ENCODE data around the gene CLNK.
A peak's percentile ranks its signal among the peaks of the same experiment; 100 is the strongest.

Gene CLNK

DNA sequence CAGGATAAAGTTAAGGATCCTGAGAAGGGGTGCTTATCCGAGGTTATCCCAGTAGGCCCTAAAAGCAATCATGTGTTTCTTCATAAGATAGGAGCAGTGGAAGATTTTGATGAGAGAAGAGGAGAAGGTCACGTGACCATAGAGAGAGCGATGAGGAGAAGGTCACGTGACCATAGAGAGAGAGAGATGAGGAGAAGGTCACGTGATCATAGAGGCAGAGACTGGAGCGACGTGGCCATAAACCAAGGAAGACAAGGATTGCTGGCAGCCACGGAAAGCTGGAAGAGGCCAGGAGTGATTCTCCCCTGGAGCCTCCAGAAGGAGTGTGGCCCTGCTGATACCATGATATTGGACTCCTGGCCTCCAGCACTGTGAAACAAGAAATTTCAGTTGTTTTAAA lies 188.9 kb downstream of the CLNK start:
- DNase-seq: peak; percentile 33
- H3K23ac ChIP-seq (ENCODE audit: low read length): no peak overlapping the region

DNA sequence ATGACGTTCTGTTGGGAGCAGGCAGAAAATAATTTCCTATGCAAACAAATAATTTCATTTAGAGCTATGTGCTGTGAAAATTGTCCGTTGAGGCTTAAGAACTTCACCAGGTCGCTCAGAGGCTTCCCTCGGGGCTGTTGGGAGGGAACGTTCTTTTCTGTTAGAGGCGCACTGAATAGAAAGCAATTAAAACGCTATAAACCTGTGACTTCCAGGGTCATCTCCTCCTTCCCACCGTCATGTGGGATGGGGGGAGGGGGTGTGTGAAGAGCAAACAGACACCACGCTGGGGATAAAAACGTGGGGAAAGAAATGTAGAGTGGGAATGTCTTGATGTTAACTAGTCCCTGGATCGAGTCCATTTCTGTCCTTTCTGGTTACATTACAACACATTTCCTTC lies 192.1 kb downstream of the CLNK start:
- no CpG with 5 or more reads among the region's 11 CpGs for WGBS (ENCODE audit: extremely low coverage, insufficient coverage, low lambda C conversion rate)
- H2BK5ac ChIP-seq (ENCODE audit: low read length): no peak overlapping the region
- no peak overlapping the region for H3K18ac ChIP-seq (ENCODE audit: low read length)
- no peak overlapping the region for H3K23ac ChIP-seq (ENCODE audit: low read length)
- no peak for DNase-seq
- H3K27me3 ChIP-seq (ENCODE audit: insufficient read depth, low read length, poor library complexity): no peaks in the 10 kb centered on the region
- H3K4me3 ChIP-seq (ENCODE audit: low read length): no peak overlapping the region
- H3K9ac ChIP-seq (ENCODE audit: low read length): no peak overlapping the region
- H2BK15ac ChIP-seq (replicated peaks; ENCODE audit: low read depth): no peak overlapping the region
- no peak overlapping the region for H2AK5ac ChIP-seq (ENCODE audit: low read length)
- no peak overlapping the region for H4K8ac ChIP-seq (ENCODE audit: low read depth, low read length)
- H3K4me2 ChIP-seq (ENCODE audit: low read length): no peak overlapping the region
- no peak overlapping the region for H2BK120ac ChIP-seq (ENCODE audit: low read depth, low read length)
- H3K79me2 ChIP-seq (ENCODE audit: control insufficient read depth, insufficient read depth, low read length): no peaks in the 10 kb centered on the region
- H3K4me1 ChIP-seq (ENCODE audit: control insufficient read depth, low read depth, low read length): peaks cover 12% of the 10 kb centered on the region
- H3K4ac ChIP-seq (ENCODE audit: low read depth, low read length): no peak overlapping the region
- H3K56ac ChIP-seq (ENCODE audit: low read length): no peak overlapping the region
- H3K79me1 ChIP-seq (ENCODE audit: low read length): no peaks in the 10 kb centered on the region
- no peak overlapping the region for H3K27ac ChIP-seq (ENCODE audit: low read depth, low read length)
- H4K5ac ChIP-seq (ENCODE audit: low read length): no peak overlapping the region
- no peaks in the 10 kb centered on the region for H3K36me3 ChIP-seq (ENCODE audit: control insufficient read depth, insufficient read depth, low read length)

More for the DNA sequence above, 188.9 kb downstream of the CLNK start:
- H2AK5ac ChIP-seq (ENCODE audit: low read length): no peak overlapping the region
- no peak overlapping the region for H2BK15ac ChIP-seq (replicated peaks; ENCODE audit: low read depth)
- no peaks in the 10 kb centered on the region for H3K36me3 ChIP-seq (ENCODE audit: control insufficient read depth, insufficient read depth, low read length)
- no peak overlapping the region for H2BK120ac ChIP-seq (ENCODE audit: low read depth, low read length)
- H3K9ac ChIP-seq (ENCODE audit: low read length): no peak overlapping the region
- H3K4me3 ChIP-seq (ENCODE audit: low read length): no peak overlapping the region
- H3K79me1 ChIP-seq (ENCODE audit: low read length): no peaks in the 10 kb centered on the region
- H3K4ac ChIP-seq (ENCODE audit: low read depth, low read length): peak overlapping the region; percentile 37
- H4K5ac ChIP-seq (ENCODE audit: low read length): no peak overlapping the region
- no peak overlapping the region for H4K8ac ChIP-seq (ENCODE audit: low read depth, low read length)
- H3K27me3 ChIP-seq (ENCODE audit: insufficient read depth, low read length, poor library complexity): no peaks in the 10 kb centered on the region
- no peak overlapping the region for H3K56ac ChIP-seq (ENCODE audit: low read length)
- no peak overlapping the region for H3K4me2 ChIP-seq (ENCODE audit: low read length)
- peak overlapping the region; percentile 58 for H3K27ac ChIP-seq (ENCODE audit: low read depth, low read length)
- peaks cover 14% of the 10 kb centered on the region for H3K4me1 ChIP-seq (ENCODE audit: control insufficient read depth, low read depth, low read length)
- WGBS (ENCODE audit: extremely low coverage, insufficient coverage, low lambda C conversion rate): no CpG with 5 or more reads among the region's 8 CpGs
- no peak overlapping the region for H3K18ac ChIP-seq (ENCODE audit: low read length)
- no peak overlapping the region for H2BK5ac ChIP-seq (ENCODE audit: low read length)
- no peaks in the 10 kb centered on the region for H3K79me2 ChIP-seq (ENCODE audit: control insufficient read depth, insufficient read depth, low read length)

DNA sequence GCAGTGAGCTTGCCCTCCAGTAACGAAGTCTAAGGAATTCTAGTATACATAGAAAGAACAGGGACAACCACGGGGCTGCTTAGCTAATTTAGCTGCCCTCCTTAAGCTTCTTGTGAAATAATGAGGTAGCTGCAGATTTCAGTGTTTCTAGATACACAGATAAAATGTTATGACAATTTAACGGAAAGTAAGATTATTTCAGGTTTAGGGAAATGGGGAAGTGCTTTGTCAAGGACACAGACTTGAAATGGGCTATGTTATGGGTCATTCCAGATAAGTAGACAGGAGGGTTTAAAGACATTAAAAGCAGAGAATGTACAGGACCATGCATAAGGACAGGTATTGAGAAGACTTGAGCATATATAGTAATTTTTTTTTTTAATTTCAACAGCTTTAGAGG lies 193.2 kb downstream of the CLNK start:
- Histone ChIP-seq H2BK5ac (ENCODE audit: low read length) (no peak overlapping the region), H3K27ac (ENCODE audit: low read depth, low read length) (no peak overlapping the region), H3K18ac (ENCODE audit: low read length) (no peak overlapping the region), H3K4ac (ENCODE audit: low read depth, low read length) (no peak overlapping the region), H3K4me2 (ENCODE audit: low read length) (no peak overlapping the region), H3K23ac (ENCODE audit: low read length) (no peak overlapping the region), H3K79me2 (ENCODE audit: control insufficient read depth, insufficient read depth, low read length) (no peaks in the 10 kb centered on the region), H3K36me3 (ENCODE audit: control insufficient read depth, insufficient read depth, low read length) (no peaks in the 10 kb centered on the region), H2AK5ac (ENCODE audit: low read length) (no peak overlapping the region), H4K5ac (ENCODE audit: low read length) (no peak overlapping the region), H4K8ac (ENCODE audit: low read depth, low read length) (no peak overlapping the region), H2BK120ac (ENCODE audit: low read depth, low read length) (no peak overlapping the region), H2BK15ac (replicated peaks; ENCODE audit: low read depth) (no peak overlapping the region), H3K9ac (ENCODE audit: low read length) (no peak overlapping the region), H3K27me3 (ENCODE audit: insufficient read depth, low read length, poor library complexity) (no peaks in the 10 kb centered on the region), H3K4me3 (ENCODE audit: low read length) (no peak overlapping the region), H3K4me1 (ENCODE audit: control insufficient read depth, low read depth, low read length) (peaks cover 6% of the 10 kb centered on the region), H3K79me1 (ENCODE audit: low read length) (no peaks in the 10 kb centered on the region), H3K56ac (ENCODE audit: low read length) (no peak overlapping the region)
- WGBS (ENCODE audit: extremely low coverage, insufficient coverage, low lambda C conversion rate): no CpG with 5 or more reads among the region's 3 CpGs
- DNase-seq: no peak

DNA sequence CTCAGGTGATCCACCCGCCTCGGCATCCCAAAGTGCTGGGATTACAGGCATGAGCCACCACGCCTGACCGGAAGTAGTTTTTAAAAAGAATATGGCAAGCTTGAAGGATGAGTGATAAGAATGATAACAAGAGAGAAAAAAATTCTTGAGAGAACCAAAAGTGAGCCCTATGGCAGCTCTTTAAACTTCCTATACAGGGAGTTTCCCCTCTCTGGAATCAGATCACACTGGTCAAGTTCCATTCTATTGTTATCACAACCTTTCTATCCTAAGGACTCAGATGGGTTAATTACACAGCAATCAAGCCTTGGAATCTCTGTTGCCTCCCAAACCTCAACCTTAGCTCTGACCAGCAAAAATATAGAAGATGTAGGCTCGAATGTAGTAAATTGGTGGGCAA lies 193.6 kb downstream of the CLNK start:
- Histone ChIP-seq H3K79me1 (ENCODE audit: low read length) (no peaks in the 10 kb centered on the region), H3K56ac (ENCODE audit: low read length) (no peak overlapping the region), H3K36me3 (ENCODE audit: control insufficient read depth, insufficient read depth, low read length) (no peaks in the 10 kb centered on the region), H3K4me2 (ENCODE audit: low read length) (no peak overlapping the region), H3K4ac (ENCODE audit: low read depth, low read length) (no peak overlapping the region), H3K9ac (ENCODE audit: low read length) (no peak overlapping the region), H3K18ac (ENCODE audit: low read length) (no peak overlapping the region), H2BK120ac (ENCODE audit: low read depth, low read length) (no peak overlapping the region), H3K4me1 (ENCODE audit: control insufficient read depth, low read depth, low read length) (peaks cover 6% of the 10 kb centered on the region), H3K79me2 (ENCODE audit: control insufficient read depth, insufficient read depth, low read length) (no peaks in the 10 kb centered on the region), H2AK5ac (ENCODE audit: low read length) (no peak overlapping the region), H2BK5ac (ENCODE audit: low read length) (no peak overlapping the region), H3K27ac (ENCODE audit: low read depth, low read length) (no peak overlapping the region), H4K5ac (ENCODE audit: low read length) (no peak overlapping the region), H2BK15ac (replicated peaks; ENCODE audit: low read depth) (no peak overlapping the region), H4K8ac (ENCODE audit: low read depth, low read length) (no peak overlapping the region), H3K4me3 (ENCODE audit: low read length) (no peak overlapping the region), H3K27me3 (ENCODE audit: insufficient read depth, low read length, poor library complexity) (no peaks in the 10 kb centered on the region), H3K23ac (ENCODE audit: low read length) (no peak overlapping the region)
- peak; percentile 21 for DNase-seq
- no CpG with 5 or more reads among the region's 5 CpGs for WGBS (ENCODE audit: extremely low coverage, insufficient coverage, low lambda C conversion rate)

DNA sequence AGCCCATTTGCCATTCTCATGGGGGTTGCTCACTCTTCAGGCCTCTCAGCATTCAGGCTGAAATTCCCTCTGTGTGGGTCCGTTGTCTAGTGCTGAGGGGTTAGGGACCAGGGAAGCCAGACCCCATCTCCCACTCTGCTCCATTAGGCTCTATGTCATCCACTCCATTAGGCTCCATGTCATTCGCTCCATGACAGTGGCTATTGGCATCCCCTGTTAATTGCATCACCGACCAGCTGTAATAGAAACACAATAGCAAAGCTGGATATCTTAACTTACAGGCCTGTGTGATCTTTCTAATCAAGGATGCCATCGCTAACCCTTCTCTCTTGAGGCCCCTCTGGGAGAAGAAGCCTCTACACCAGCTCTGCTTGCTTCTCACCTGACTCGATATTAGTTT lies 201.7 kb downstream of the CLNK start:
- Histone ChIP-seq H3K36me3 (ENCODE audit: control insufficient read depth, insufficient read depth, low read length) (no peaks in the 10 kb centered on the region), H3K4me1 (ENCODE audit: control insufficient read depth, low read depth, low read length) (no peaks in the 10 kb centered on the region), H4K8ac (ENCODE audit: low read depth, low read length) (no peak overlapping the region), H3K4me2 (ENCODE audit: low read length) (no peak overlapping the region), H3K27me3 (ENCODE audit: insufficient read depth, low read length, poor library complexity) (no peaks in the 10 kb centered on the region), H2AK5ac (ENCODE audit: low read length) (no peak overlapping the region), H3K79me2 (ENCODE audit: control insufficient read depth, insufficient read depth, low read length) (no peaks in the 10 kb centered on the region), H3K18ac (ENCODE audit: low read length) (no peak overlapping the region), H2BK15ac (replicated peaks; ENCODE audit: low read depth) (no peak overlapping the region), H3K79me1 (ENCODE audit: low read length) (no peaks in the 10 kb centered on the region), H3K23ac (ENCODE audit: low read length) (no peak overlapping the region), H2BK120ac (ENCODE audit: low read depth, low read length) (no peak overlapping the region), H3K4ac (ENCODE audit: low read depth, low read length) (no peak overlapping the region), H3K4me3 (ENCODE audit: low read length) (no peak overlapping the region), H4K5ac (ENCODE audit: low read length) (no peak overlapping the region), H3K9ac (ENCODE audit: low read length) (no peak overlapping the region), H3K56ac (ENCODE audit: low read length) (no peak overlapping the region), H3K27ac (ENCODE audit: low read depth, low read length) (no peak overlapping the region), H2BK5ac (ENCODE audit: low read length) (no peak overlapping the region)
- DNase-seq: no peak
- no CpG with 5 or more reads among the region's 5 CpGs for WGBS (ENCODE audit: extremely low coverage, insufficient coverage, low lambda C conversion rate)

DNA sequence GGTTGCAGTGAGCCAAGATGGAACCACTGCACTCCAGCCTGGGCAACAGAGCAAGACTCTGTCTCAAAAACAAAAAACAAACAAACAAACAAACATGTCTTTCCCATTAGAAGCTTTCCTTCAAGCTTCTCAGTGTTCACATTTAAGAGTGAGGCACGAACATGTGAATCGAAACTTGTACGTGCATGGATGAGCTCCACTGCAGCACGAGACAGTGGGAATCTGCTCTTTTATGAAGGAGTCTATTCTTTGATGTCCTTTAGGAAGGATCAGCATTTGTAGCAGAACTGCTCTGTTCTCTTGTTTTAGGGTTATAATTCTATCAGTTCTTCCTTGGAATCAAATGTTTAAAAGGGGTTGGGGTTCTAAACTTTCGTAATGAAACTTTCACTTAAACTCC lies 204.0 kb downstream of the CLNK start:
- Histone ChIP-seq H3K36me3 (ENCODE audit: control insufficient read depth, insufficient read depth, low read length) (no peaks in the 10 kb centered on the region), H4K8ac (ENCODE audit: low read depth, low read length) (no peak overlapping the region), H3K23ac (ENCODE audit: low read length) (no peak overlapping the region), H2AK5ac (ENCODE audit: low read length) (no peak overlapping the region), H3K4me1 (ENCODE audit: control insufficient read depth, low read depth, low read length) (no peaks in the 10 kb centered on the region), H3K18ac (ENCODE audit: low read length) (no peak overlapping the region), H3K79me2 (ENCODE audit: control insufficient read depth, insufficient read depth, low read length) (no peaks in the 10 kb centered on the region), H3K4me2 (ENCODE audit: low read length) (no peak overlapping the region), H2BK5ac (ENCODE audit: low read length) (no peak overlapping the region), H2BK120ac (ENCODE audit: low read depth, low read length) (no peak overlapping the region), H3K4me3 (ENCODE audit: low read length) (no peak overlapping the region), H3K9ac (ENCODE audit: low read length) (no peak overlapping the region), H3K56ac (ENCODE audit: low read length) (no peak overlapping the region), H3K27ac (ENCODE audit: low read depth, low read length) (no peak overlapping the region), H3K79me1 (ENCODE audit: low read length) (no peaks in the 10 kb centered on the region), H2BK15ac (replicated peaks; ENCODE audit: low read depth) (no peak overlapping the region), H3K27me3 (ENCODE audit: insufficient read depth, low read length, poor library complexity) (no peaks in the 10 kb centered on the region), H3K4ac (ENCODE audit: low read depth, low read length) (no peak overlapping the region), H4K5ac (ENCODE audit: low read length) (no peak overlapping the region)
- DNase-seq: no peak
- no CpG with 5 or more reads among the region's 5 CpGs for WGBS (ENCODE audit: extremely low coverage, insufficient coverage, low lambda C conversion rate)

All from mesendoderm (in vitro differentiated cells).